Neural progenitor cell (in vitro differentiated cells): Measurements from ENCODE around the gene CABP2. TPM values are rescaled to one million over a fixed set of nuclear protein-coding genes. Genes with fewer than 3 reads are reported as not detected.
A peak's percentile ranks its signal among the peaks of the same experiment; 100 is the strongest.

Experiments
- DNase-seq: peaks from one replicate; pipeline ENCODE4 v3.0.0-alpha.2; 2016; ENCODE audit warnings: low spot score
- H2AFZ ChIP-seq: fragments of 200-600 bp; sonication (generic); replicated peaks from 2 replicates; pipeline ENCODE4 v1.6.1; 2016; ENCODE audit warnings: antibody characterized with exemption
- H3F3A ChIP-seq: fragments of 200-600 bp; sonication (generic); 2 replicates; pipeline ENCODE4 v1.6.1; 2016; ENCODE audit warnings: antibody characterized with exemption, low read depth
- H3K27ac ChIP-seq: fragments of 200-600 bp; sonication (generic); 2 replicates; pipeline ENCODE4 v1.5.1; 2016; ENCODE audit warnings: mild to moderate bottlenecking
- H3K27me3 ChIP-seq: fragments of 200-600 bp; sonication (generic); 2 replicates; pipeline ENCODE4 v1.6.1; 2016; ENCODE audit warnings: mild to moderate bottlenecking, moderate library complexity
- H3K36me3 ChIP-seq: fragments of 200-600 bp; sonication (generic); 2 replicates; pipeline ENCODE4 v1.5.1; 2016
- H3K4me1 ChIP-seq: fragments of 200-600 bp; sonication (generic); 2 replicates; pipeline ENCODE4 v1.6.1; 2016; ENCODE audit warnings: mixed run types
- H3K4me2 ChIP-seq: fragments of 200-600 bp; sonication (generic); 2 replicates; pipeline ENCODE4 v1.6.1; 2016
- H3K4me3 ChIP-seq: fragments of 200-600 bp; sonication (generic); 2 replicates; pipeline ENCODE4 v1.5.1; 2016
- H3K79me2 ChIP-seq: fragments of 200-600 bp; sonication (generic); 2 replicates; pipeline ENCODE4 v1.6.1; 2016; ENCODE audit warnings: low read depth
- H3K9ac ChIP-seq: fragments of 200-600 bp; sonication (generic); 2 replicates; pipeline ENCODE4 v1.6.1; 2016
- H3K9me3 ChIP-seq: fragments of 200-600 bp; sonication (generic); 2 replicates; pipeline ENCODE4 v1.5.1; 2016; ENCODE audit warnings: low read depth
- H4K20me1 ChIP-seq: fragments of 200-600 bp; sonication (generic); 2 replicates; pipeline ENCODE4 v1.6.1; 2016; ENCODE audit warnings: low read depth
- H3K27ac Mint-ChIP-seq: 3 replicates; pipeline ENCODE4 v1.8.0; 2021; ENCODE audit warnings: mixed read lengths
- H3K27me3 Mint-ChIP-seq: 2 replicates; pipeline ENCODE4 v1.8.0; 2022; ENCODE audit warnings: low read depth, mild to moderate bottlenecking, inconsistent platforms, moderate library complexity, mixed read lengths; ENCODE audit not compliant: insufficient read depth
- H3K36me3 Mint-ChIP-seq: 3 replicates; pipeline ENCODE4 v1.8.0; 2021; ENCODE audit warnings: mixed read lengths
- H3K4me1 Mint-ChIP-seq: 3 replicates; pipeline ENCODE4 v1.8.0; 2021; ENCODE audit warnings: mixed read lengths
- H3K4me3 Mint-ChIP-seq: 3 replicates; pipeline ENCODE4 v1.8.0; 2021; ENCODE audit warnings: mild to moderate bottlenecking, moderate library complexity, mixed read lengths
- H3K9me3 Mint-ChIP-seq: 3 replicates; pipeline ENCODE4 v1.8.0; 2020; ENCODE audit warnings: mixed read lengths
- CTCF ChIP-seq: fragments of 200-600 bp; sonication (generic); IDR thresholded peaks from 2 replicates; pipeline ENCODE4 v1.5.1; 2017; ENCODE audit warnings: antibody characterized with exemption, mild to moderate bottlenecking
- EZH2 ChIP-seq: fragments of 200-600 bp; sonication (generic); IDR thresholded peaks from 2 replicates; pipeline ENCODE4 v1.6.1; 2017; ENCODE audit warnings: antibody characterized with exemption, mild to moderate bottlenecking, moderate library complexity
- EZH2phosphoT487 ChIP-seq: fragments of 200-600 bp; sonication (generic); IDR thresholded peaks from 2 replicates; pipeline ENCODE4 v1.6.1; 2017; ENCODE audit warnings: antibody characterized with exemption
- total RNA-seq: library from RNA; depleted of rRNA; stranded (reverse); fragments of >200 nt; gene quantifications from 2 replicates; pipeline ENCODE4 v1.2.3, GENCODE V29; 2015; ENCODE audit warnings: low replicate concordance

CABP2 gene
- total RNA-seq, 1 donor from 2014 or later = not detected

DNA sequence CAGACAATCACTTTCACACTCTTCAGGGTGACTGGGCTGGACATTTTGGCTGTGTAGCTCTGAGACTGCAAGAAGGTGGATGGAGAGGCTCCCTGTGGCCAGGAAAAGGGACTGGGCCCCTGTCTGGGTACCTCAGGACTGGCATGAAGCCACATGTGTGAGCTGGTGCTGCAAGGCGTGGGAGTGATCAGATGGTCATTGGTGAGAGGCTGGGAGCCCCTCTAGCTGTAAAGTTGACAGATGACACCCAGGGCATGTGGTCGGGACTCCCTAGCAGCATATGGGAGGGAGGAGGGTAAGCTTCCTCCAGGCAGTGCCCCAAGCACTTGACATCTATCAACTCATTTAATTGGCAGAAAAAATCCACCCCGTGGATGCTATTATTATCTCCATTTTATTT lies 18.9 kb upstream of the CABP2 start:
- Histone ChIP-seq H3K4me3 (no peak overlapping the region), H3K4me2 (no peak overlapping the region), H3K27ac (no peak overlapping the region), H3F3A (peaks cover 4% of the 10 kb centered on the region), H3K36me3 (no peaks in the 10 kb centered on the region), H3K79me2 (no peaks in the 10 kb centered on the region), H3K27me3 (no peaks in the 10 kb centered on the region), H4K20me1 (no peaks in the 10 kb centered on the region), H3K4me1 (peaks cover 6% of the 10 kb centered on the region), H2AFZ (no peak overlapping the region), H3K9me3 (no peaks in the 10 kb centered on the region), H3K9ac (no peak overlapping the region)
- Mint-ChIP-seq H3K36me3 (no peaks in the 10 kb centered on the region), H3K4me3 (no peak overlapping the region), H3K9me3 (peaks cover 3% of the 10 kb centered on the region), H3K27me3 (peaks cover 9% of the 10 kb centered on the region), H3K4me1 (peaks cover 4% of the 10 kb centered on the region), H3K27ac (no peak overlapping the region)
- DNase-seq = no peak
- TF ChIP-seq CTCF (no peak), EZH2 (no peak), EZH2phosphoT487 (no peak)

DNA sequence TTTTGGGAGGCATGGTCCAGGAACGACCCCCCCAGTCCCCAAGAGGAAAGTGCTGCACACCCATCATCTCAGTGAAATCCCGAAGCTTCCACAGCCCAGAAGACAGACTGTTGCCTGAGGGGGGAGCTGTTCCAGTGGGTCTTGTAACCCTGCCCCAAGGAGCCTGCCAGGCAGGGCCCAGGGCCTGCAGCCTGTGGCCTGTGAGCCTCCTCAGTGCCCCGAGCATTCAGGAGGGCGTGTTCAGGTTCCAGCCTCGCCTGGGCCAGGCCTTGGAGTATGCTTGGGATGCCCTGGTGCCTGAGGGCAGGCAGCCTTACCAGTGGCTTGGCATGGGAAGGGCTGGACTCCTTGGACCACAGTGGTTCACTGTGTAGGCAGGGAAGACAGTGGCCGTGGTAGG lies 18.0 kb upstream of the CABP2 start:
- no peaks in the 10 kb centered on the region for H3K27me3 ChIP-seq
- no peaks in the 10 kb centered on the region for H3K9me3 ChIP-seq
- no peak for DNase-seq
- TF ChIP-seq CTCF (peak; percentile 8), EZH2phosphoT487 (no peak)
- H3K9me3 Mint-ChIP-seq = peaks cover 3% of the 10 kb centered on the region
- H3K4me3 ChIP-seq = no peak overlapping the region
- no peaks in the 10 kb centered on the region for H3K79me2 ChIP-seq
- H3K4me3 Mint-ChIP-seq = no peak overlapping the region
- no peaks in the 10 kb centered on the region for H3K36me3 Mint-ChIP-seq
- peaks cover 8% of the 10 kb centered on the region for H3K27me3 Mint-ChIP-seq
- H4K20me1 ChIP-seq = no peaks in the 10 kb centered on the region
- peaks cover 6% of the 10 kb centered on the region for H3K4me1 ChIP-seq
- H3K36me3 ChIP-seq = no peaks in the 10 kb centered on the region
- no peak overlapping the region for H3K4me2 ChIP-seq
- H2AFZ ChIP-seq = no peak overlapping the region
- peaks cover 4% of the 10 kb centered on the region for H3F3A ChIP-seq
- no peak overlapping the region for H3K27ac ChIP-seq
- H3K4me1 Mint-ChIP-seq = peaks cover 4% of the 10 kb centered on the region
- H3K9ac ChIP-seq = no peak overlapping the region
- H3K27ac Mint-ChIP-seq = peak overlapping the region; percentile 46

GRCh38 chr11:67539550-67539949 lies 16.3 kb upstream of the CABP2 start:
- Histone ChIP-seq H3K9me3 (peaks cover 10% of the 10 kb centered on the region), H3K4me1 (peaks cover 6% of the 10 kb centered on the region), H3K27me3 (no peaks in the 10 kb centered on the region), H3K4me3 (no peak overlapping the region), H3K4me2 (no peak overlapping the region), H3K27ac (no peak overlapping the region), H4K20me1 (no peaks in the 10 kb centered on the region), H3K9ac (no peak overlapping the region), H3K79me2 (no peaks in the 10 kb centered on the region), H2AFZ (no peak overlapping the region), H3K36me3 (no peaks in the 10 kb centered on the region), H3F3A (peaks cover 4% of the 10 kb centered on the region)
- H3K4me1 Mint-ChIP-seq = peaks cover 4% of the 10 kb centered on the region
- TF ChIP-seq EZH2phosphoT487 (no peak), CTCF (no peak), EZH2 (no peak)
- no peak overlapping the region for H3K27ac Mint-ChIP-seq
- DNase-seq = no peak
- no peaks in the 10 kb centered on the region for H3K36me3 Mint-ChIP-seq
- H3K9me3 Mint-ChIP-seq = peaks cover 14% of the 10 kb centered on the region
- H3K27me3 Mint-ChIP-seq = peaks cover 6% of the 10 kb centered on the region
- no peak overlapping the region for H3K4me3 Mint-ChIP-seq
